Measurements from ENCODE around the gene MNX1.

The MNX1 gene

GRCh38 chr7:157014635-157015555 is 4.4 kb upstream of the MNX1 start:
- no peak for DNase-seq

GRCh38 chr7:157013602-157014549 is 3.4 kb upstream of the MNX1 start:
- no peak for DNase-seq

- DNase-seq: no peak
Measured at GRCh38 chr7:157013101-157013500, 2.6 kb upstream of the MNX1 start.

GRCh38 chr7:157012113-157012547 is 1.7 kb upstream of the MNX1 start:
- no peak for DNase-seq

- DNase-seq: no peak
Measured at GRCh38 chr7:157011333-157012112, 1.1 kb upstream of the MNX1 start.

GRCh38 chr7:157009778-157010587 is 480 bp downstream of the MNX1 start:
- no peak for DNase-seq

GRCh38 chr7:157009170-157009777 is 1.2 kb downstream of the MNX1 start:
- no peak for DNase-seq

- DNase-seq: no peak
Measured at GRCh38 chr7:157008206-157009169, 2.0 kb downstream of the MNX1 start.

GRCh38 chr7:157007470-157008066 is 2.9 kb downstream of the MNX1 start:
- DNase-seq: no peak

GRCh38 chr7:157006829-157007469 is 3.5 kb downstream of the MNX1 start:
- no peak for DNase-seq

- no peak for DNase-seq
Measured at GRCh38 chr7:157006205-157006747, 4.2 kb downstream of the MNX1 start.

- no peak for DNase-seq
Measured at GRCh38 chr7:157005456-157006204, 4.8 kb downstream of the MNX1 start.

- no peak for DNase-seq
Measured at GRCh38 chr7:157004521-157005455, 5.7 kb downstream of the MNX1 start.

- DNase-seq: no peak
Measured at GRCh38 chr7:157003756-157004520, 6.5 kb downstream of the MNX1 start.

- no peak for DNase-seq
Measured at GRCh38 chr7:157003445-157003755, 7.1 kb downstream of the MNX1 start.

- DNase-seq: no peak
Measured at GRCh38 chr7:157002819-157003421, 7.5 kb downstream of the MNX1 start.
